VCaP (cell line): ENCODE data around the gene TICAM2.
A peak's percentile ranks its signal among the peaks of the same experiment; 100 is the strongest.

Experiments
- H3K27ac ChIP-seq: fragments of 450-650 bp; 2 replicates; pipeline ENCODE4 v1.5.1; 2017
- CTCF ChIP-seq: fragments of 450-650 bp; conservative IDR thresholded peaks from 2 replicates; pipeline ENCODE4 v1.5.1; 2017; ENCODE audit warnings: mild to moderate bottlenecking, moderate library complexity

TICAM2 gene

GRCh38 chr5:115544043-115544435 is 58.2 kb downstream of the TICAM2 start:
- H3K27ac ChIP-seq: peak overlapping the region; percentile 88
- TF ChIP-seq CTCF: no peak

- no peak for TF ChIP-seq CTCF
- peak overlapping the region; percentile 88 for H3K27ac ChIP-seq
Measured at GRCh38 chr5:115543365-115544042, 58.8 kb downstream of the TICAM2 start.

- no peak for TF ChIP-seq CTCF
- H3K27ac ChIP-seq: peak overlapping the region; percentile 88
Measured at GRCh38 chr5:115542651-115543364, 59.5 kb downstream of the TICAM2 start.

- TF ChIP-seq CTCF: no peak
- peak overlapping the region; percentile 88 for H3K27ac ChIP-seq
Measured at GRCh38 chr5:115542086-115542485, 60.2 kb downstream of the TICAM2 start.

- peak; percentile 28 for TF ChIP-seq CTCF
- H3K27ac ChIP-seq: peak overlapping the region; percentile 88
Measured at GRCh38 chr5:115541611-115542010, 60.7 kb downstream of the TICAM2 start.

GRCh38 chr5:115535479-115536035 is 66.7 kb downstream of the TICAM2 start:
- no peak for TF ChIP-seq CTCF
- no peak overlapping the region for H3K27ac ChIP-seq

GRCh38 chr5:115532517-115532916 is 69.8 kb downstream of the TICAM2 start:
- H3K27ac ChIP-seq: no peak overlapping the region
- TF ChIP-seq CTCF: no peak
